GM23338 (cell line): ENCODE measurements around the gene OR2T8. TPM values are rescaled to one million over a fixed set of nuclear protein-coding genes. Genes with fewer than 3 reads are reported as not detected.

Experiments used
- ATAC-seq: fragments of 200-7000 bp; cut with Tn5 transposase; 3 replicates; pipeline ENCODE4 v1.9.1; 2020
- DNase-seq: peaks from one replicate; pipeline ENCODE4 v3.0.0-alpha.2; 2015; ENCODE audit warnings: low spot score
- H2AFZ ChIP-seq: fragments of 200-600 bp; sonication (generic); 2 replicates; pipeline ENCODE4 v1.8.0; 2016; ENCODE audit warnings: antibody characterized with exemption, mild to moderate bottlenecking, moderate library complexity
- H3F3A ChIP-seq: fragments of 200-600 bp; sonication (generic); replicated peaks from 2 replicates; pipeline ENCODE4 v1.8.0; 2017; ENCODE audit warnings: antibody characterized with exemption, mixed run types, low read depth
- H3K27ac ChIP-seq: fragments of 200-600 bp; sonication (generic); 2 replicates; pipeline ENCODE4 v1.6.1; 2016; ENCODE audit warnings: low read depth
- H3K27me3 ChIP-seq: fragments of 200-600 bp; sonication (generic); 2 replicates; pipeline ENCODE4 v1.8.0; 2016; ENCODE audit warnings: mild to moderate bottlenecking, mixed run types, moderate library complexity; ENCODE audit not compliant: insufficient read depth
- H3K36me3 ChIP-seq: fragments of 200-600 bp; sonication (generic); 2 replicates; pipeline ENCODE4 v1.8.0; 2016; ENCODE audit warnings: mild to moderate bottlenecking; ENCODE audit not compliant: insufficient read depth
- H3K4me1 ChIP-seq: fragments of 200-600 bp; sonication (generic); 2 replicates; pipeline ENCODE4 v1.8.0; 2016; ENCODE audit warnings: mild to moderate bottlenecking, moderate library complexity; ENCODE audit not compliant: insufficient read depth
- H3K4me2 ChIP-seq: fragments of 200-600 bp; sonication (generic); 2 replicates; pipeline ENCODE4 v1.7.1; 2017; ENCODE audit warnings: mixed run types
- H3K4me3 ChIP-seq: fragments of 200-600 bp; sonication (generic); 2 replicates; pipeline ENCODE4 v1.6.1; 2016; ENCODE audit warnings: mixed run types
- H3K79me2 ChIP-seq: fragments of 200-600 bp; sonication (generic); replicated peaks from 2 replicates; pipeline ENCODE4 v1.8.0; 2017; ENCODE audit warnings: mild to moderate bottlenecking; ENCODE audit not compliant: insufficient read depth
- H3K9me2 ChIP-seq: fragments of 200-600 bp; sonication (generic); 2 replicates; pipeline ENCODE4 v1.8.0; 2017; ENCODE audit not compliant: insufficient read depth
- H4K20me1 ChIP-seq: fragments of 200-600 bp; sonication (generic); replicated peaks from 2 replicates; pipeline ENCODE4 v1.8.0; 2017; ENCODE audit warnings: mild to moderate bottlenecking; ENCODE audit not compliant: insufficient read depth
- H3K27ac Mint-ChIP-seq: 2 replicates; pipeline ENCODE4 v1.8.0; 2020; ENCODE audit warnings: inconsistent platforms, mild to moderate bottlenecking, moderate library complexity, mixed read lengths
- H3K27me3 Mint-ChIP-seq: 3 replicates; pipeline ENCODE4 v1.8.0; 2022; ENCODE audit warnings: low read depth, mild to moderate bottlenecking, moderate library complexity, mixed read lengths, inconsistent platforms; ENCODE audit not compliant: insufficient read depth, poor library complexity
- H3K36me3 Mint-ChIP-seq: 3 replicates; pipeline ENCODE4 v1.8.0; 2021; ENCODE audit warnings: low read depth, mild to moderate bottlenecking, inconsistent platforms, moderate library complexity, mixed read lengths
- H3K4me1 Mint-ChIP-seq: 3 replicates; pipeline ENCODE4 v1.8.0; 2020; ENCODE audit warnings: mild to moderate bottlenecking, inconsistent platforms, mixed read lengths
- H3K4me3 Mint-ChIP-seq: 3 replicates; pipeline ENCODE4 v1.8.0; 2021; ENCODE audit warnings: moderate library complexity, mild to moderate bottlenecking, inconsistent platforms, mixed read lengths
- H3K9me3 Mint-ChIP-seq: 3 replicates; pipeline ENCODE4 v1.8.0; 2020; ENCODE audit warnings: moderate library complexity, mild to moderate bottlenecking, inconsistent platforms, mixed read lengths
- CREB1 ChIP-seq: fragments of 250-450 bp; sonication (Bioruptor Pico); IDR thresholded peaks from 2 replicates; pipeline ENCODE4 v1.5.0; 2020; ENCODE audit warnings: low read depth, mild to moderate bottlenecking, moderate library complexity
- CTCF ChIP-seq, 2 experiments: fragments of 200-600 bp in 1 of 2; sonication (generic) in 1 of 2; conservative IDR thresholded peaks; 2 replicates each; pipeline versions ENCODE4 v1.5.1 to v1.6.1; 2016 to 2017; ENCODE audit warnings: antibody characterized with exemption in 2 of 2, low read depth in 2 of 2, mild to moderate bottlenecking in 2 of 2, moderate library complexity in 1 of 2
- EZH2 ChIP-seq: fragments of 200-600 bp; sonication (generic); IDR thresholded peaks from one replicate; pipeline ENCODE4 v1.8.0; 2017; ENCODE audit warnings: antibody characterized with exemption, mild to moderate bottlenecking, low read depth; ENCODE audit not compliant: unreplicated experiment
- EZH2phosphoT487 ChIP-seq: fragments of 200-600 bp; sonication (generic); IDR thresholded peaks from one replicate; pipeline ENCODE4 v1.8.1; 2018; ENCODE audit warnings: antibody characterized with exemption; ENCODE audit not compliant: unreplicated experiment
- JUNB ChIP-seq: IDR thresholded peaks from one replicate; pipeline ENCODE4 v1.6.1; 2016; ENCODE audit warnings: antibody characterized with exemption; ENCODE audit not compliant: unreplicated experiment
- NANOG ChIP-seq: IDR thresholded peaks from 2 replicates; pipeline ENCODE4 v1.6.1; 2016; ENCODE audit warnings: antibody characterized with exemption, borderline replicate concordance
- POLR2AphosphoS5 ChIP-seq: IDR thresholded peaks from 2 replicates; pipeline ENCODE4 v1.6.1; 2016; ENCODE audit warnings: antibody characterized with exemption, low read depth
- STAT1 ChIP-seq: IDR thresholded peaks from one replicate; pipeline ENCODE4 v1.6.1; 2016; ENCODE audit warnings: antibody characterized with exemption; ENCODE audit not compliant: unreplicated experiment
- ZNF114 ChIP-seq: fragments of 250-450 bp; sonication (Bioruptor Pico); IDR thresholded peaks from 2 replicates; pipeline ENCODE4 v1.5.0; 2020; ENCODE audit warnings: mild to moderate bottlenecking, moderate library complexity
- ZNF331 ChIP-seq: fragments of 250-450 bp; sonication (Bioruptor Pico); IDR thresholded peaks from 2 replicates; pipeline ENCODE4 v1.5.0; 2020; ENCODE audit warnings: low read depth, mild to moderate bottlenecking, moderate library complexity
- polyA plus RNA-seq: library from polyadenylated mRNA; unstranded; fragments of >200 nt; fragmentation: Nextera tagmentation; extraction: Ambion mirVana; gene quantifications from 2 replicates; pipeline ENCODE4 v1.2.1, GENCODE V29; 2016
- total RNA-seq: library from RNA; depleted of rRNA; stranded (reverse); fragments of >200 nt; shearing (Covaris generic); gene quantifications from 2 replicates; pipeline ENCODE4 v1.2.3, GENCODE V29; 2014
- TF ChIP-seq, protein P1 (sequence below): IDR thresholded peaks from one replicate; pipeline ENCODE4 v1.6.1; 2018; ENCODE audit warnings: antibody characterized with exemption; ENCODE audit not compliant: unreplicated experiment
- TF ChIP-seq, protein P2 (sequence below): fragments of 250-450 bp; sonication (Bioruptor Pico); IDR thresholded peaks from 2 replicates; pipeline ENCODE4 v1.5.0; 2020; ENCODE audit warnings: mild to moderate bottlenecking, moderate library complexity
- TF ChIP-seq, protein P3 (sequence below): IDR thresholded peaks from 2 replicates; pipeline ENCODE4 v1.6.1; 2016; ENCODE audit warnings: antibody characterized with exemption

Gene OR2T8
- total and polyA plus RNA-seq, 2 experiments from 2014 or later, result not detected

DNA sequence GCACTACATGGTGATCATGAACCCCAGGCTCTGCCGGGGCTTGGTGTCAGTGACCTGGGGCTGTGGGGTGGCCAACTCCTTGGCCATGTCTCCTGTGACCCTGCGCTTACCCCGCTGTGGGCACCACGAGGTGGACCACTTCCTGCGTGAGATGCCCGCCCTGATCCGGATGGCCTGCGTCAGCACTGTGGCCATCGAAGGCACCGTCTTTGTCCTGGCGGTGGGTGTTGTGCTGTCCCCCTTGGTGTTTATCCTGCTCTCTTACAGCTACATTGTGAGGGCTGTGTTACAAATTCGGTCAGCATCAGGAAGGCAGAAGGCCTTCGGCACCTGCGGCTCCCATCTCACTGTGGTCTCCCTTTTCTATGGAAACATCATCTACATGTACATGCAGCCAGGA, 24.1 kb upstream of the OR2T8 start:
- Mint-ChIP-seq H3K9me3 (peaks cover 60% of the 10 kb centered on the region), H3K4me1 (no peaks in the 10 kb centered on the region; the same call in 2 of the 3 replicates), H3K27ac (no peak overlapping the region), H3K36me3 (peaks cover 12% of the 10 kb centered on the region), H3K4me3 (no peak overlapping the region), H3K27me3 (peaks cover 9% of the 10 kb centered on the region)
- H3K4me3 ChIP-seq, result no peak overlapping the region
- DNase-seq (no peak), ATAC-seq (no peak)
- H3K9me2 ChIP-seq, result 0 out of 2 replicates have a peak, but pooled peaks cover 9% of the 10 kb centered on the region
- H3F3A ChIP-seq, result no peaks in the 10 kb centered on the region
- no peak for TF ChIP-seq ZNF114 (CRISPR knock-in tag)
- TF ChIP-seq, protein P1, sequence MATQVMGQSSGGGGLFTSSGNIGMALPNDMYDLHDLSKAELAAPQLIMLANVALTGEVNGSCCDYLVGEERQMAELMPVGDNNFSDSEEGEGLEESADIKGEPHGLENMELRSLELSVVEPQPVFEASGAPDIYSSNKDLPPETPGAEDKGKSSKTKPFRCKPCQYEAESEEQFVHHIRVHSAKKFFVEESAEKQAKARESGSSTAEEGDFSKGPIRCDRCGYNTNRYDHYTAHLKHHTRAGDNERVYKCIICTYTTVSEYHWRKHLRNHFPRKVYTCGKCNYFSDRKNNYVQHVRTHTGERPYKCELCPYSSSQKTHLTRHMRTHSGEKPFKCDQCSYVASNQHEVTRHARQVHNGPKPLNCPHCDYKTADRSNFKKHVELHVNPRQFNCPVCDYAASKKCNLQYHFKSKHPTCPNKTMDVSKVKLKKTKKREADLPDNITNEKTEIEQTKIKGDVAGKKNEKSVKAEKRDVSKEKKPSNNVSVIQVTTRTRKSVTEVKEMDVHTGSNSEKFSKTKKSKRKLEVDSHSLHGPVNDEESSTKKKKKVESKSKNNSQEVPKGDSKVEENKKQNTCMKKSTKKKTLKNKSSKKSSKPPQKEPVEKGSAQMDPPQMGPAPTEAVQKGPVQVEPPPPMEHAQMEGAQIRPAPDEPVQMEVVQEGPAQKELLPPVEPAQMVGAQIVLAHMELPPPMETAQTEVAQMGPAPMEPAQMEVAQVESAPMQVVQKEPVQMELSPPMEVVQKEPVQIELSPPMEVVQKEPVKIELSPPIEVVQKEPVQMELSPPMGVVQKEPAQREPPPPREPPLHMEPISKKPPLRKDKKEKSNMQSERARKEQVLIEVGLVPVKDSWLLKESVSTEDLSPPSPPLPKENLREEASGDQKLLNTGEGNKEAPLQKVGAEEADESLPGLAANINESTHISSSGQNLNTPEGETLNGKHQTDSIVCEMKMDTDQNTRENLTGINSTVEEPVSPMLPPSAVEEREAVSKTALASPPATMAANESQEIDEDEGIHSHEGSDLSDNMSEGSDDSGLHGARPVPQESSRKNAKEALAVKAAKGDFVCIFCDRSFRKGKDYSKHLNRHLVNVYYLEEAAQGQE, result no peak
- no peak for TF ChIP-seq EZH2phosphoT487
- TF ChIP-seq STAT1, result no peak
- TF ChIP-seq ZNF331 (CRISPR knock-in tag), result no peak
- TF ChIP-seq JUNB, result no peak
- TF ChIP-seq CREB1 (CRISPR knock-in tag), result no peak
- no peak for TF ChIP-seq CTCF (conservative IDR thresholded peaks at IDR 0.05; ENCODE audit: low read depth in 2 of 2)
- TF ChIP-seq EZH2, result no peak
- TF ChIP-seq, protein P2, sequence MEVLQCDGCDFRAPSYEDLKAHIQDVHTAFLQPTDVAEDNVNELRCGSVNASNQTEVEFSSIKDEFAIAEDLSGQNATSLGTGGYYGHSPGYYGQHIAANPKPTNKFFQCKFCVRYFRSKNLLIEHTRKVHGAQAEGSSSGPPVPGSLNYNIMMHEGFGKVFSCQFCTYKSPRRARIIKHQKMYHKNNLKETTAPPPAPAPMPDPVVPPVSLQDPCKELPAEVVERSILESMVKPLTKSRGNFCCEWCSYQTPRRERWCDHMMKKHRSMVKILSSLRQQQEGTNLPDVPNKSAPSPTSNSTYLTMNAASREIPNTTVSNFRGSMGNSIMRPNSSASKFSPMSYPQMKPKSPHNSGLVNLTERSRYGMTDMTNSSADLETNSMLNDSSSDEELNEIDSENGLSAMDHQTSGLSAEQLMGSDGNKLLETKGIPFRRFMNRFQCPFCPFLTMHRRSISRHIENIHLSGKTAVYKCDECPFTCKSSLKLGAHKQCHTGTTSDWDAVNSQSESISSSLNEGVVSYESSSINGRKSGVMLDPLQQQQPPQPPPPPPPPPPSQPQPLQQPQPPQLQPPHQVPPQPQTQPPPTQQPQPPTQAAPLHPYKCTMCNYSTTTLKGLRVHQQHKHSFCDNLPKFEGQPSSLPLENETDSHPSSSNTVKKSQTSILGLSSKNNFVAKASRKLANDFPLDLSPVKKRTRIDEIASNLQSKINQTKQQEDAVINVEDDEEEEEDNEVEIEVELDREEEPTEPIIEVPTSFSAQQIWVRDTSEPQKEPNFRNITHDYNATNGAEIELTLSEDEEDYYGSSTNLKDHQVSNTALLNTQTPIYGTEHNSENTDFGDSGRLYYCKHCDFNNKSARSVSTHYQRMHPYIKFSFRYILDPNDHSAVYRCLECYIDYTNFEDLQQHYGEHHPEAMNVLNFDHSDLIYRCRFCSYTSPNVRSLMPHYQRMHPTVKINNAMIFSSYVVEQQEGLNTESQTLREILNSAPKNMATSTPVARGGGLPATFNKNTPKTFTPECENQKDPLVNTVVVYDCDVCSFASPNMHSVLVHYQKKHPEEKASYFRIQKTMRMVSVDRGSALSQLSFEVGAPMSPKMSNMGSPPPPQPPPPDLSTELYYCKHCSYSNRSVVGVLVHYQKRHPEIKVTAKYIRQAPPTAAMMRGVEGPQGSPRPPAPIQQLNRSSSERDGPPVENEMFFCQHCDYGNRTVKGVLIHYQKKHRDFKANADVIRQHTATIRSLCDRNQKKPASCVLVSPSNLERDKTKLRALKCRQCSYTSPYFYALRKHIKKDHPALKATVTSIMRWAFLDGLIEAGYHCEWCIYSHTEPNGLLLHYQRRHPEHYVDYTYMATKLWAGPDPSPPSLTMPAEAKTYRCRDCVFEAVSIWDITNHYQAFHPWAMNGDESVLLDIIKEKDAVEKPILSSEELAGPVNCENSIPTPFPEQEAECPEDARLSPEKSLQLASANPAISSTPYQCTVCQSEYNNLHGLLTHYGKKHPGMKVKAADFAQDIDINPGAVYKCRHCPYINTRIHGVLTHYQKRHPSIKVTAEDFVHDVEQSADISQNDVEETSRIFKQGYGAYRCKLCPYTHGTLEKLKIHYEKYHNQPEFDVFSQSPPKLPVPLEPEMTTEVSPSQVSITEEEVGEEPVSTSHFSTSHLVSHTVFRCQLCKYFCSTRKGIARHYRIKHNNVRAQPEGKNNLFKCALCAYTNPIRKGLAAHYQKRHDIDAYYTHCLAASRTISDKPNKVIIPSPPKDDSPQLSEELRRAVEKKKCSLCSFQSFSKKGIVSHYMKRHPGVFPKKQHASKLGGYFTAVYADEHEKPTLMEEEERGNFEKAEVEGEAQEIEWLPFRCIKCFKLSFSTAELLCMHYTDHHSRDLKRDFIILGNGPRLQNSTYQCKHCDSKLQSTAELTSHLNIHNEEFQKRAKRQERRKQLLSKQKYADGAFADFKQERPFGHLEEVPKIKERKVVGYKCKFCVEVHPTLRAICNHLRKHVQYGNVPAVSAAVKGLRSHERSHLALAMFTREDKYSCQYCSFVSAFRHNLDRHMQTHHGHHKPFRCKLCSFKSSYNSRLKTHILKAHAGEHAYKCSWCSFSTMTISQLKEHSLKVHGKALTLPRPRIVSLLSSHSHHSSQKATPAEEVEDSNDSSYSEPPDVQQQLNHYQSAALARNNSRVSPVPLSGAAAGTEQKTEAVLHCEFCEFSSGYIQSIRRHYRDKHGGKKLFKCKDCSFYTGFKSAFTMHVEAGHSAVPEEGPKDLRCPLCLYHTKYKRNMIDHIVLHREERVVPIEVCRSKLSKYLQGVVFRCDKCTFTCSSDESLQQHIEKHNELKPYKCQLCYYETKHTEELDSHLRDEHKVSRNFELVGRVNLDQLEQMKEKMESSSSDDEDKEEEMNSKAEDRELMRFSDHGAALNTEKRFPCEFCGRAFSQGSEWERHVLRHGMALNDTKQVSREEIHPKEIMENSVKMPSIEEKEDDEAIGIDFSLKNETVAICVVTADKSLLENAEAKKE (CRISPR knock-in tag), result no peak
- no peak for TF ChIP-seq NANOG
- TF ChIP-seq, protein P3, sequence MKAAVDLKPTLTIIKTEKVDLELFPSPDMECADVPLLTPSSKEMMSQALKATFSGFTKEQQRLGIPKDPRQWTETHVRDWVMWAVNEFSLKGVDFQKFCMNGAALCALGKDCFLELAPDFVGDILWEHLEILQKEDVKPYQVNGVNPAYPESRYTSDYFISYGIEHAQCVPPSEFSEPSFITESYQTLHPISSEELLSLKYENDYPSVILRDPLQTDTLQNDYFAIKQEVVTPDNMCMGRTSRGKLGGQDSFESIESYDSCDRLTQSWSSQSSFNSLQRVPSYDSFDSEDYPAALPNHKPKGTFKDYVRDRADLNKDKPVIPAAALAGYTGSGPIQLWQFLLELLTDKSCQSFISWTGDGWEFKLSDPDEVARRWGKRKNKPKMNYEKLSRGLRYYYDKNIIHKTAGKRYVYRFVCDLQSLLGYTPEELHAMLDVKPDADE, result no peak
- TF ChIP-seq POLR2AphosphoS5, result no peak
- H3K27me3 ChIP-seq, result no peaks in the 10 kb centered on the region
- H3K4me1 ChIP-seq, result no peaks in the 10 kb centered on the region
- no peak overlapping the region for H3K27ac ChIP-seq
- H3K4me2 ChIP-seq, result no peak overlapping the region
- H2AFZ ChIP-seq, result no peak overlapping the region
- H4K20me1 ChIP-seq, result no peaks in the 10 kb centered on the region
- H3K36me3 ChIP-seq, result no peaks in the 10 kb centered on the region
- no peaks in the 10 kb centered on the region for H3K79me2 ChIP-seq
